Neural cell (in vitro differentiated cells): Measurements from ENCODE around the gene PPP1R12C. TPM values are rescaled to one million over a fixed set of nuclear protein-coding genes. Genes with fewer than 3 reads are reported as not detected.

Experiments
- H2AFZ ChIP-seq: fragments of 200-600, 300-800 bp; sonication (generic), shearing (Covaris generic); 2 replicates; pipeline ENCODE4 v1.6.0; 2014; ENCODE audit warnings: low read depth, mild to moderate bottlenecking, antibody characterized with exemption, low read length, moderate library complexity
- H3F3A ChIP-seq: fragments of 200-600 bp; shearing (Covaris generic); 2 replicates; pipeline ENCODE4 v1.6.1; 2016; ENCODE audit warnings: mild to moderate bottlenecking, moderate library complexity, mixed read lengths, antibody characterized with exemption, low read length; ENCODE audit not compliant: insufficient read depth, poor library complexity, severe bottlenecking
- H3K27ac ChIP-seq: fragments of 200-600, 300-800 bp; sonication (generic), shearing (Covaris generic); 2 replicates; pipeline ENCODE4 v1.5.1; 2014; ENCODE audit warnings: mild to moderate bottlenecking, low read length, moderate library complexity
- H3K27me3 ChIP-seq: fragments of 300-800, 200-600 bp; sonication (generic), shearing (Covaris generic); 2 replicates; pipeline ENCODE4 v1.6.0; 2014; ENCODE audit warnings: mild to moderate bottlenecking, low read depth, low read length, moderate library complexity; ENCODE audit not compliant: insufficient read depth
- H3K36me3 ChIP-seq: fragments of 300-800, 200-600 bp; sonication (generic), shearing (Covaris generic); 2 replicates; pipeline ENCODE4 v1.5.1; 2014; ENCODE audit warnings: mild to moderate bottlenecking, antibody characterized with exemption, low read length, moderate library complexity; ENCODE audit not compliant: insufficient read depth
- H3K4me2 ChIP-seq: fragments of 300-800, 200-600 bp; sonication (generic), shearing (Covaris generic); 2 replicates; pipeline ENCODE4 v1.6.0; 2014; ENCODE audit warnings: mild to moderate bottlenecking, low read length
- H3K4me3 ChIP-seq: fragments of 300-800, 200-600 bp; sonication (generic), shearing (Covaris generic); 2 replicates; pipeline ENCODE4 v1.5.1; 2014; ENCODE audit warnings: mild to moderate bottlenecking, low read length, moderate library complexity
- H3K79me2 ChIP-seq: fragments of 200-600 bp; shearing (Covaris generic); replicated peaks from 2 replicates; pipeline ENCODE4 v1.6.0; 2014; ENCODE audit warnings: mild to moderate bottlenecking, low read length, moderate library complexity; ENCODE audit not compliant: insufficient read depth
- H3K9ac ChIP-seq: fragments of 300-800, 200-600 bp; sonication (generic), shearing (Covaris generic); 2 replicates; pipeline ENCODE4 v1.6.1; 2016; ENCODE audit warnings: mild to moderate bottlenecking, low read length, mixed read lengths
- H3K9me2 ChIP-seq: fragments of 200-600 bp; shearing (Covaris generic); 2 replicates; pipeline ENCODE4 v1.6.1; 2016; ENCODE audit warnings: mild to moderate bottlenecking, low read length, mixed read lengths; ENCODE audit not compliant: insufficient read depth
- H3K9me3 ChIP-seq: fragments of 200-600, 300-800 bp; sonication (generic), shearing (Covaris generic); 2 replicates; pipeline ENCODE4 v1.6.1; 2016; ENCODE audit warnings: mild to moderate bottlenecking, mixed run types, low read length, moderate library complexity, mixed read lengths
- H4K20me1 ChIP-seq: fragments of 200-600 bp; shearing (Covaris generic); 2 replicates; pipeline ENCODE4 v1.6.1; 2016; ENCODE audit warnings: mild to moderate bottlenecking, mixed run types; ENCODE audit not compliant: insufficient read depth
- CTCF ChIP-seq: fragments of 450-650 bp; IDR thresholded peaks from 2 replicates; pipeline ENCODE4 v1.5.1; 2014; ENCODE audit warnings: antibody characterized with exemption, mild to moderate bottlenecking, moderate library complexity; ENCODE audit not compliant: poor library complexity, severe bottlenecking
- EP300 ChIP-seq: fragments of 450-650 bp; conservative IDR thresholded peaks from 2 replicates; pipeline ENCODE4 v1.6.1; 2014; ENCODE audit warnings: antibody characterized with exemption, mild to moderate bottlenecking, moderate library complexity; ENCODE audit not compliant: poor library complexity, severe bottlenecking
- EZH2 ChIP-seq: fragments of 200-600, 300-800 bp; shearing (Covaris generic), sonication (generic); IDR thresholded peaks from 2 replicates; pipeline ENCODE4 v1.6.1; 2014; ENCODE audit warnings: antibody characterized with exemption, low read length, borderline replicate concordance, mild to moderate bottlenecking; ENCODE audit not compliant: insufficient read depth, poor library complexity, severe bottlenecking
- MXI1 ChIP-seq: fragments of 450-650 bp; conservative IDR thresholded peaks from 2 replicates; pipeline ENCODE4 v1.6.1; 2014; ENCODE audit warnings: antibody characterized with exemption, mild to moderate bottlenecking; ENCODE audit not compliant: poor library complexity, severe bottlenecking
- POLR2AphosphoS5 ChIP-seq: IDR thresholded peaks from 2 replicates; pipeline ENCODE4 v1.6.1; 2012
- RAD21 ChIP-seq: fragments of 450-650 bp; conservative IDR thresholded peaks from 2 replicates; pipeline ENCODE4 v1.6.1; 2014; ENCODE audit warnings: antibody characterized with exemption, mild to moderate bottlenecking, moderate library complexity
- SMC3 ChIP-seq: fragments of 450-650 bp; conservative IDR thresholded peaks from 2 replicates; pipeline ENCODE4 v1.6.1; 2014; ENCODE audit warnings: antibody characterized with exemption, mild to moderate bottlenecking, moderate library complexity; ENCODE audit not compliant: poor library complexity
- TAF1 ChIP-seq: IDR thresholded peaks from 2 replicates; pipeline ENCODE4 v1.6.1; 2012; ENCODE audit warnings: low read depth
- polyA plus RNA-seq: library from polyadenylated mRNA; depleted of rRNA; stranded (reverse); fragments of >200 nt; gene quantifications from 2 replicates; pipeline ENCODE4 v1.2.3, GENCODE V29; 2014
- TF ChIP-seq, protein P1 (sequence below): IDR thresholded peaks from 2 replicates; pipeline ENCODE4 v1.6.1; 2012; ENCODE audit warnings: borderline replicate concordance

Gene PPP1R12C
- polyA plus RNA-seq, 1 donor from 2014 or later, result 109 TPM

DNA sequence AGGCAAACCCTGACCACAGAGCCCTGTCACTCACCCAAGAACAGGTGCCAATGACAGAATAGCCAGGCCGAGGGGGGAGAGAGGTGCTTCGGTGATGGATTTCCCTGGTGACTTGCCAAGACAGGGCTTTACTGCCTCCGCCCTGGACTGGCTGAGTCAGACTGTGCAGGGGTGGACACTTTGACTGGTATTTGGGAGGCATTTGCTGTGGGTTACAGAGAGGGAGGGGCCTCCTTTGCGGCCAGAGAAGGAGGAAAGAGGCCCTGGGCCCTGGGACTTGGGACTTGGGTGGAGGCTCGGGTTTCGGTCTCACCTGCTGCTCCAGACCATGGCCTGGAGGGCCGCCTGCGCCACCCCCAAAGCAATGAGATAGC lies 46.3 kb downstream of the PPP1R12C start:
- no peak for TF ChIP-seq EZH2
- TF ChIP-seq EP300, result no peak
- TF ChIP-seq MXI1, result no peak
- no peak overlapping the region for H2AFZ ChIP-seq

DNA sequence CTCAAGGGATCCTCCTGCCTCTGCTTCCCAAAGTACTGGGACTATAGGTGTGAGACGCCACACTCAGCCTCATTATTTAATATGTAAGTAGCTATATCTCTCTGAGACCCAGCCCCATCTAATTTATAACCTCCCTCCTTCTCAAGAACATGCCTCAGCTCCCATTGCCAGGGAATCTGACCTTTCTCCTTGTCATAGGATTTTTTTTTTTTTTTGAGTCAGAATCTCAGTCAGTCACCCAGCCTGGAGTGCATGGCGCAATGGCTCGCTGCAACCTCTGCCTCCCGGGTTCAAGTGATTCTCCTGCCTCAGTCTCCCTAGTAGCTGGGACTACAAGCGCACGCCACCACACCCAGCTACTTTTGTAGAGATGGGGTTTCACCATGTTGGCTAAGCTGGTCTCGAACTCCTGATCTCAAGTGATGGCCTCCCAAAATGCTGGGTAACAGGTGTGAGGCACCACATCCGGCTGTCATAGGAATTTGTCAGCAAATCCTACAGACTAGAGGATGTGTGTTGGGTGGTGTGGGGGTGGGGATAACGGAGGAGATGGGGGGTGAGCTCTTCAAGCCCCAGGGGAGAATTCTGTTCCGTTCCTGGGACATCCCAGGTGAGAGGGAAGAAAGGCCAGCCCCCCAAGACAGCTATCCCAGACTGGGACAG lies 46.8 kb downstream of the PPP1R12C start:
- Histone ChIP-seq H4K20me1 (no peaks in the 10 kb centered on the region), H3F3A (no peaks in the 10 kb centered on the region), H3K4me3 (no peak overlapping the region), H3K36me3 (no peaks in the 10 kb centered on the region), H3K9ac (no peak overlapping the region), H3K27me3 (peaks cover 50% of the 10 kb centered on the region), H3K9me2 (no peaks in the 10 kb centered on the region), H3K9me3 (no peaks in the 10 kb centered on the region), H3K4me2 (no peak overlapping the region), H3K79me2 (no peaks in the 10 kb centered on the region), H3K27ac (no peak overlapping the region), H2AFZ (no peak overlapping the region)
- no peak for TF ChIP-seq POLR2AphosphoS5
- no peak for TF ChIP-seq SMC3
- TF ChIP-seq EZH2, result no peak
- no peak for TF ChIP-seq CTCF
- no peak for TF ChIP-seq EP300
- TF ChIP-seq TAF1, result no peak
- TF ChIP-seq MXI1, result no peak
- TF ChIP-seq, protein P1, sequence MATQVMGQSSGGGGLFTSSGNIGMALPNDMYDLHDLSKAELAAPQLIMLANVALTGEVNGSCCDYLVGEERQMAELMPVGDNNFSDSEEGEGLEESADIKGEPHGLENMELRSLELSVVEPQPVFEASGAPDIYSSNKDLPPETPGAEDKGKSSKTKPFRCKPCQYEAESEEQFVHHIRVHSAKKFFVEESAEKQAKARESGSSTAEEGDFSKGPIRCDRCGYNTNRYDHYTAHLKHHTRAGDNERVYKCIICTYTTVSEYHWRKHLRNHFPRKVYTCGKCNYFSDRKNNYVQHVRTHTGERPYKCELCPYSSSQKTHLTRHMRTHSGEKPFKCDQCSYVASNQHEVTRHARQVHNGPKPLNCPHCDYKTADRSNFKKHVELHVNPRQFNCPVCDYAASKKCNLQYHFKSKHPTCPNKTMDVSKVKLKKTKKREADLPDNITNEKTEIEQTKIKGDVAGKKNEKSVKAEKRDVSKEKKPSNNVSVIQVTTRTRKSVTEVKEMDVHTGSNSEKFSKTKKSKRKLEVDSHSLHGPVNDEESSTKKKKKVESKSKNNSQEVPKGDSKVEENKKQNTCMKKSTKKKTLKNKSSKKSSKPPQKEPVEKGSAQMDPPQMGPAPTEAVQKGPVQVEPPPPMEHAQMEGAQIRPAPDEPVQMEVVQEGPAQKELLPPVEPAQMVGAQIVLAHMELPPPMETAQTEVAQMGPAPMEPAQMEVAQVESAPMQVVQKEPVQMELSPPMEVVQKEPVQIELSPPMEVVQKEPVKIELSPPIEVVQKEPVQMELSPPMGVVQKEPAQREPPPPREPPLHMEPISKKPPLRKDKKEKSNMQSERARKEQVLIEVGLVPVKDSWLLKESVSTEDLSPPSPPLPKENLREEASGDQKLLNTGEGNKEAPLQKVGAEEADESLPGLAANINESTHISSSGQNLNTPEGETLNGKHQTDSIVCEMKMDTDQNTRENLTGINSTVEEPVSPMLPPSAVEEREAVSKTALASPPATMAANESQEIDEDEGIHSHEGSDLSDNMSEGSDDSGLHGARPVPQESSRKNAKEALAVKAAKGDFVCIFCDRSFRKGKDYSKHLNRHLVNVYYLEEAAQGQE, result no peak
- TF ChIP-seq RAD21, result no peak

More for the DNA sequence above, 46.3 kb downstream of the PPP1R12C start:
- Histone ChIP-seq H3K9ac (no peak overlapping the region), H3K4me3 (no peak overlapping the region), H4K20me1 (no peaks in the 10 kb centered on the region), H3K27me3 (peaks cover 48% of the 10 kb centered on the region), H3K4me2 (no peak overlapping the region), H3K36me3 (no peaks in the 10 kb centered on the region), H3K9me2 (no peaks in the 10 kb centered on the region), H3F3A (no peaks in the 10 kb centered on the region), H3K79me2 (no peaks in the 10 kb centered on the region), H3K9me3 (no peaks in the 10 kb centered on the region), H3K27ac (no peak overlapping the region)
